Fibroblast of gingiva (primary cell): ENCODE measurements around the gene CHMP1A.
"Not testable (repeated sequence)": the region's sequence is repeated elsewhere in the genome, so short reads cannot be mapped to it uniquely, and the experiment has no call there.

Experiments
- DNase-seq: peaks from one replicate; pipeline ENCODE4 v3.0.0-alpha.2; 2011; ENCODE audit warnings: low read depth

Gene CHMP1A

DNA sequence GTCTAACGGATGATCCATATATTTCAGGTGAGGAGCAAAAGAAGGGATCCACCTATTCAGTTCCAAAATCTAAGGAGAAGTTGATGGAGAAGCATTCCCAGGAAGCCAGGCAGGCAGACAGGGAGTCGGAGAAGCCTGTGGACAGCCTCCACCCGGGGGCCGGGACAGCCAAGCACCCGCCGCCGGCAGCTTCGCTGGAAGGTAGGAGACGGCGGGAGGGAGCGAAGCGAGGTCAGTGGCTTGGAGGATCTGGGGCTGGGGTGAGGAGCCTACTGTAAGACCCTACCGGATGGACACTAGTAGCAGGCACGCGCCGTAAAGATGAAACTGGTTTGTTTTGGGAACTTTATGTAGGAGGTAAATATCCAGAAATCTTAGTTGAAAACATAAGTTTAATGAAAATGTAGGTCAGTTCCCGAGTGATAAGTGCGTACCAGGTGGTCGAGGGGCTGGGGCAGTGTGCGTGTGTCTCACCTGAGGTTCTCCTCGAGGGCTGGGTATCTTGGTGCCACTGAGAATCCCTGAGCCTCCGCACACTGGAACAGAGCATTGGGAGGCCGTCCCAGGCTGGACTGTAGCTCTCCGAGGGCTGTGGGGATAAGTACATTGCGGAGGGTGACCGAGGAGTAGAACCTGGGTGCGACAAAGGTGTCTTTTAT lies 842 bp upstream of the CHMP1A start:
- no peak for DNase-seq

DNA sequence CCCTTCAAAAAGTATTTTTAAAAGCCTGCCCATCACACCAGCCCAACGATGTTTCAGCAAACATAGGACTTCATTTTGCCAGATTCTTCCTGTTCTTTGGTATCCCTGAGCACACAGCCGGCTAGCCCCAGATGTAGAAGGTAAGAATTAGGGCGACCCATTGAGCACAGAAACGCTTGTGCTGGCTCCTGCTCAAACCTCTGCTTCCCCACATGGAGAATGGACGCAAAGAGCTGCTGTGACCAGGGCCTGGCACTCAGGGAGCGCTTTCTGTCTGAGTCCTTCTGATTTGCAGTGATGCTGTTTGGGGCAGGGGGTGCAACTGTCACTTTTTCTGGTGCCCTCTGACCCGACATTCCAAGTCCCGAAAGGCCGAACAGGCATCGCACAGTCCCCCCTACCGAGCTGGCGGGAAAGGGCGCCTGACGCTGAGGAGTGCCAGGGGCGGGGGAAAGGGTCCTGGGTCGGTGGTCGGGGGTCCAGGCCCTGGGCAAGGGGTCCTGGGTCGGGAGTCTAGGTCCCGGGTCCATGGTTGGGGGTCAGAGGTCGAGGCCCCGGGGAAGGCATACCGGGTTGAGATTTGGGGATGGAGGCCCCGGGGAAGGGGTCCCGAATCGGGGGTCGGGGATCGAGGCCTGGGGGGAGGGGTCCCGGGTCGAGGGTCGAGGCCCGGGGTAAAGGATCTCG lies 930 bp downstream of the CHMP1A start:
- DNase-seq: no peak

DNA sequence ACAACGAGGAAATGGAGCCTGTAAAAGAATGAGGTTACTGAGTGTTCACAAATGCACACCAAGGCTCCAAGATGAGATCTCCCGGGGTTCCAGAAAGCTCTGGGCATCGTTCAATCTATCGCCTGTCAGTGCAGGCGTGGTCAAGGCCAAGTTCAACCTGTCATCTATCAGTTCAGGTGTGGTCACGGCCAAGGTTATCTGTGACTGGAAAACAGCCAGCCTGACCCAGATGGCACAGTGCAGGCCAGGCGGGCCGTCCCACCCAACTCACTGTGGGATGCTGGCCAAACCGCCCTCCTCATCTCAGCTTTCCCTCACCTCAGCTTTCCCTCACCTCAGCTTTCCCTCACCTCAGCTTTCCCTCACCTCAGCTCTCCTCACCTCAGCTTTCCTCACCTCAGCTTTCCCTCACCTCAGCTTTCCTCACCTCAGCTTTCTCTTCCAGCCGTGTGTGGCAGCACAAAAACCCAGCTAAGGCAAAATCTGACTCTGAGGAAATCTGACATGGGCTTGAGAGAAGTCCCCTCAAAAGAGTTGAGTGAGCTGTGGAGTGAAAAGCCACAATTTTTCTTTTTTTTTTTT lies 2.4 kb downstream of the CHMP1A start:
- no peak for DNase-seq

DNA sequence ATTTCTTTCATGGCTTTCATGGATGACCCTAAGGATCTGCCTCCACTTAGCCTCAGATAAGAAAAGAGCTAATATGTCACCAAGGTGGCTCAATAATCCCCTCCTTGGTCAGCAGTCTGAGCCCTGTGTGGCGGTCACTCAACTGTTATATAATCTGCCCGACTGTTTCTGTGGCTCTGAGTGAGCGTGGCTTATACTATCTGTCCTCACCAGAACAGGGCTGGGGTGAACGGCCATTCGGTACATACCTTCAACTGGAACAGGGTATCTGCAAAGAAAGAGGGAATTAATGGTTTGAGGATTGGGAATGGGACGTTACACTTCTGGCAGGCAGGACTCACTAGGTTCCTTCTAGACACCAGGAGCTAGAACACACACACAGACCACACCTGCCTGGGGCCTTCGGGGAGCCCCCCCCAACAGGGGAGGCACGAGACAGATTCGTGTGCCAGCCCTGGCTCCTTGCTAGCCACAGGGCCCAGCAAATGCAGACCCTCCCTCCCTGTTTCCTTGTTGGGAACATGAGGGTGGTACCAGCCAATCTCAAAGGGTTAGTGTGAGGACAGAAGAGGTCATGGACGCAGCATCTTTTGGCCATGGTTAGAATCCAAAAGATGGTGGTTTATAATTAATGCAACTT lies 3.7 kb downstream of the CHMP1A start:
- no peak for DNase-seq

DNA sequence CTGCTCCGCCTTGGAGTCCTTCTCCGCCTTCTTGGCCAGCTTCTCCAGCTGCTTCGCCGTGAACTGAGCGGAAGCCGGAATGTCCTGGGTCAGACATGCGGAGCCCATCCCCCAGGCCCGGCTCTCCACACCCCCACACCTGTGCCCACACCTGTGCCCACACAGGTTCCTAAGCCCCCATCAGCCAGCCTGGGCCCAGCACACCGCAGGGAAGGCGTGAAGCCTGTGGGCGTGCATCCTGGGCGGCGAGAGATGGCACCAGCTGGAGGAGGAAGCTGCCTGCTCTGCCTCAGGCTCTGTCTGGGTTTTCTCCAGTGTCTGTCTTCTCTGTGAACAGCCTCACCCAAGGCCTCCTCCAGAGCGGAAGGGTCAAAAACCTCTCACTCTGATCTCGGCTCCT lies 5.9 kb downstream of the CHMP1A start:
- DNase-seq: no peak

DNA sequence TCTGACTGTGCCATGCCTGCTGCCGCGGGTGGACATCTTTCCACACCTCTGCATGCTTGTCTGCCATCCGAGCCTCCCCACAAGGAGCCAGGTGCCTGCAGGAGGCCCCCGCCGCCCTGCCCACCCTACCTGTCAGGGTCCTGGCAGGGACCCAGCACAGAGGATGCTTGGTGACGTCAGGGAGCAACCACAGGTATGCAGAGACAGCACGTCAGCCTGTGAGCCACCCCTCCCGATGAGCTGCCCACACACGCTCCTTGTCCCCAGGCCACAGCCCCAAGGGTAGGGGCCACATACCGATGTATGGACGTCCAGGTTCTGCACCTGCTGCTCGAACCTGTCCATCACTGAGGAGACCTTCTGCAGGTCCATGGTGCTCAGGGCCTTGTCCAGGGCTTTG lies 10.6 kb downstream of the CHMP1A start:
- DNase-seq: no peak

DNA sequence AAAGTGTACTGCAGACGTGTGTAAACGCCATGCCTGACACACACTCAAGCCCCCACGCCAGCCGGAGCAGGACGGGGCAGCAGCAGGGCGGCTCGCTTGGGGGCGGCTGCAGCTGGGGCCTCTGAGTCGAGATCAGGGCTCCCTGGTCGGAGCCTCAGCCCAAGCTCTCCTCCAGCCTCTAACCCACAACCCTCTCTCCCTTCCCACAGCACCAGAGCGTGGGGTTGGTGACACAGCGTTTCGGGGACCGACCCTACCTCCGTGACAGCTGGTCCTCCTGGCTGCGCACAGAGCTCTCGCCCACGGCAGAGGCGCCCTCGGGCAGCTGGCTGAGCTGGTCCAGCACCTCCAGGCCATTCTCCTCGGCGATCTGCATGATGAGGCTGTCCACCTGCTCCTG lies 11.2 kb downstream of the CHMP1A start:
- DNase-seq: no peak

DNA sequence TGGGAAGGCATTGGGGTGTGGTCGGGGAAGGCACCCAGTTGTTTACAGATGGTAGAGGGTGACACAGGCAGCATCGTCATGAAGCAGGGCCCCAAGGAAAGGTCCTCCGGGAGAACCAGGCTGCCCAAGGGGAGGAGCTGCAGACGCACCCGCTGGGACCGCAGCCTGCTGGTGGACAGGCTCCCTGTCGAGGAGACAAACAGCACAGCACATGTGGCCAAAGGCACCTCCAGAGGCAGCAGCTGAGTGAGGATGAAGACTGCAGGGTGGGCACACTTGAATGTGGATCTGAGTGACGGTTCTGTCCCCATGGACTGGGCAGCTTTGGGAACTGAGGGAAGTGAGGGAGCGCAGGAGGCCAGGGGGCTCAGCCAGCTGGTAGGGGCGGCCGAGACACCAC lies 12.4 kb downstream of the CHMP1A start:
- no peak for DNase-seq

DNA sequence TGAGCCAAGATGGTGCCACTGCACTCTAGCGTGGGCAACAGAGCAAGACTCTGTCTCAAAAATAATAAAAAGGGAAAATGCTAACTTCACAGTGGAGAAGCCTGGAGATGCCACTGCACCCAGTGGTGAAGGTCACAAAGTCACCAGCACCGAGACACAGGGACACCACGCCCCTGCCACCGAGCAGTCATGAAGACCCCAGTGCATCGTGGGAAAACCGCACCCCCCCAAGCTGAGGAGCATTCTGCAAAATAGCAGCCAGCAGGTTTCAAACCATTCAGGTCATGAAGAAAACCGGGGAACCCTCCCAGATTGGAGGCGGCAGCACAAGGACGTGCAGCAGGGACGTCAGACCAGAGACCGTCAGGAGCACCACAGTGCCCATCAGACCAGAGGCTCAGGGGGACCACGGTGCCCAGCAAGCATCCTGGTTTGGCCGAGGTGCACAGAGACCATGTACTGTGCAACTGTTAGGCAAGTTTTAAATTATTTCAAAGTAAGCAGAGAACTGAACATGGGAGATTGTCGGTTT lies 13.7 kb downstream of the CHMP1A start:
- no peak for DNase-seq

DNA sequence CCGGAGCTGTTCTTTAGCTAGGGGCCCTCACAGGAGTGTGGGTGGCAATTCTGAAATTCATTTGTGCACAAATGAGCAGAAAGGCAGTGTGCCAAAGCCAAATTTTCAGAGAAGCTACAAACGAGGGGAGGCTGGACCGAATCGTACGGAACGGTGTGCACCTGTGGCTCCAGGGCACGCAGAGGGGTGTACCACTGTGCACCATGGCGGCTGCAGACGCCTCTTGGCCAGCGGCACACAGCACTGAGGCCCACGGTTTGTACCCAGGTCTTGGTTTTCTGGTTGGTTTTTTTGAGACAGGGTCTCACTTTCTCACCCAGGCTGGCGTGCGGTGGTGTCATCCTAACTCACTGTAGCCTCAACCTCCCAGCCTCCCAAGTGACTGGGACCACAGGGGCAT lies 14.9 kb downstream of the CHMP1A start:
- DNase-seq: no peak

DNA sequence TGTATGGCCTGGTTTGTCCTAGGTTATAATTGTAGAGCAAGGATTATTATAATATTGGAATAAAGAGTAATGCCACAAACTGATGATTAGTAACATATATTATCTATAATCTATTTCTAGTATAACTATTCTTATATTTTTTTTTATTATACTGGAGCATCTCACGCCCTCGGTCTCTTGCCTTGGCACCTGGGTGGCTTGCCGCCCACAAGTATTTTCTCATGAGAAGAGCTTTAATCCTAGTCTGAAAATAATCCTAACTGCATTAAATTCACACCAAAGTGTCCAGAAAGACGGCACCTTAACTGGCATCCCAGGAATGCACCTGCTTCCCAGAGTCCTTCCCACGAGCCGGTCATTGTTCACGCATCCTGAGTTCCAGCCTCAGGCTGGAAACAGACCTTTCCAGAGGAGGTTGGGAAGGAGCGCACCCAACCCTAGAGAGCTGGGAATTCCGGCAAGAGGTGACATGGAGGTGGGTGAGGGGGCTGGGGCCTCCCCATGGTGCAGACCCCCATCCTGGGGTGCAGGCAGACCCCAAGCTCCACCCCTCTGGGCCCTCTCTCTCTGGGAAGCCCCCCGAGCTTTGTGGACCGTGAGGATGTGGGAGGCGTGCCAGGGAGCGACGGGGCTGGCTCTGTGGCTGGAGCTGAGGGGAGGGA lies 15.9 kb downstream of the CHMP1A start:
- DNase-seq: no peak

DNA sequence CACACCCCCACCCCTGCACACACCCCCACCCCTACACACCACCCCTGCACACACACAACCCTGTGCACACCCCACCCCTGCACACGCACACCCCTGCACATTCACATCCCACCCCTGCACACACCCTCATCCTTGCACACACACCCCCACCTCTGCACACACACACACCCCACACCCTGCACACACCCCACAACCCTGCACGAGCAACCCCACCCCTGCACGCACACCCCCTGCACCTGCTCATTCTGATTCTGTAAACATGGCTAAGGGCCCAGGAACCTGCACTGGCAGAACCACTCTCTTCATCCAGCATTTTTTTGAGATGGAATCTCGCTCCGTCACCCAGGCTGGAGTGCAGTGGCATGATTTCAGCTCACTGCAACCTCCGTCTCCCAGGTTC lies 18.1 kb downstream of the CHMP1A start:
- DNase-seq: no peak

DNA sequence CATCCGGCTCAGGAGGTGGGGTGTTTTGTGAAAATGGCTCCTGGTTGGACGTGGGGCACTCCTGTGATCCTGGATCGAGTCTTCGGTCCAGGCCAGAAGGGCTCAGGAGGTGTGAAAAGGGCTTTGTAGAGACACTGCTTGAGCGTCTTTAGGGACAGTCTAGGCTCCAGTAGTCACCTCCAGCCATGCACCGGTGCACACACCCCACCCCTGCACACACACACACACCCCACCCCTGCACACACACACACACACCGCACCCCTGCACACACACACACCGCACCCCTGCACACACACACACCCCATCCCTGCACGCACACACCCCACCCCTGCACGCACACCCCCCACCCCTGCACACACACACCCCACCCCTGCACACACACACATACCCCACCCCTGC lies 19.1 kb downstream of the CHMP1A start:
- no peak for DNase-seq

DNA sequence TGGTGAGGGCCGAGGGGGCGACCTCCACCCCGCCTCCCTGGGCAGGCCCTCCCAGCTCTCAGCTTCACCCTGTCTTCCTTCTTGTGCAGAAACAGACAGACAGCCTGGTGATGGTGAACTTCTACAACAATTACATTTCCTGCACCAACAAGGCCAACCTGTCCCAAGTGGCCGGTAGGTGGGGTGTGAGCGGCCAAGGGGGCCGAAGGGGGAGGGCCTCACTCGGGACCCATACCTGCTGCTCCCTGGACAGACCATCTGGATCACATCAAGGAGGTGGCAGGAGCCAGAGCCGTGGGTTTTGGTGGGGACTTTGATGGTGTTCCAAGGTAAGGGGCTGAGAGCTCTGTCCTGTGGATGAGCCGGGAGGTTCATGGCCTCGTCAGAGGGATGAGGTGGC lies 20.1 kb downstream of the CHMP1A start:
- DNase-seq: no peak

DNA sequence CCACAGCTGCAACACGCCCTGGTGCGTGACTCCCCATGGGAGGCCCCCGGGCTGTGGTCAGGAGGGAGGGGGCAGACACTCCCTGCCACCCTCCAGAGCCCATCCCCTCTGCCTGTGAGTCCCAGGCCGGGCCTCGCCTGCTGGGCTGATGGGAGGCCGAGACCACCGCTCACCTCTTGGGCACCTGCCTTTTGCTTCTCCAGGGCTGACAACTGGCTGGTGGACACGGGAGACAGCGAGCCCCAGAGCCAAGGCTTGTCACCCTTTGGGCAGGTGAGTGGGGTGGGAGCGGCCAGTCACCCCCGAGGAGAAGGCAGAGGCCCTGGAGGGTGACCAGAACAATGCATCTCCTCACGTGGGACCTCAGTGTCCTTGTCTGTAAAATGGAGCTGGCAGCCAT lies 20.8 kb downstream of the CHMP1A start:
- no peak for DNase-seq

DNA sequence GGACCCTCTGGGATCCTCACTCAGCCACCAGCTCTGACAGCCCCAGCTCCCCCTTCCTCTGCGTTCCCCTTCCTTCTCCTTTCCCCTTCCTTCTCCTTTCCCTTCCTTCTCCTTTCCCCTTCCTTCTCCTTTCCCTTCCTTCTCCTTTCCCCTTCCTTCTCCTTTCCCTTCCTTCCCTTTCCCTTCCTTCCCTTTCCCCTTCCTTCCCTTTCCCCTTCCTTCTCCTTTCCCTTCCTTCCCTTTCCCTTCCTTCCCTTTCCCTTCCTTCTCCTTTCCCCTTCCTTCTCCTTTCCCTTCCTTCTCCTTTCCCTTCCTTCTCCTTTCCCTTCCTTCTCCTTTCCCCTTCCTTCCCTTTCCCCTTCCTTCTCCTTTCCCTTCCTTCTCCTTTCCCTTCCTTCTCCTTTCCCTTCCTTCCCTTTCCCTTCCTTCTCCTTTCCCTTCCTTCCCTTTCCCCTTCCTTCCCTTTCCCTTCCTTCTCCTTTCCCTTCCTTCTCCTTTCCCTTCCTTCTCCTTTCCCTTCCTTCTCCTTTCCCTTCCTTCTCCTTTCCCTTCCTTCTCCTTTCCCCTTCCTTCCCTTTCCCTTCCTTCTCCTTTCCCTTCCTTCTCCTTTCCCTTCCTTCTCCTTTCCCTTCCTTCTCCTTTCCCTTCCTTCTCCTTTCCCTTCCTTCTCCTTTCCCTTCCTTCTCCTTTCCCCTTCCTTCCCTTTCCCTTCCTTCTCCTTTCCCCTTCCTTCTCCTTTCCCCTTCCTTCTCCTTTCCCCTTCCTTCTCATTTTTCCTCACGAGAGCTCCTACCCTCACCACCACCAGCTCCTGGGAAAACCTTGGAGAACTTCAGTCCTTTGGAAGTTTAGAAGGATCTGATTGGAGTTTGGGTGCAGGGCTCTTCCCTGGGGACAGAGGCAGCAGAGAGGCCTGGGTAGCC lies 22.8 kb downstream of the CHMP1A start:
- not testable (repeated sequence) for DNase-seq

DNA sequence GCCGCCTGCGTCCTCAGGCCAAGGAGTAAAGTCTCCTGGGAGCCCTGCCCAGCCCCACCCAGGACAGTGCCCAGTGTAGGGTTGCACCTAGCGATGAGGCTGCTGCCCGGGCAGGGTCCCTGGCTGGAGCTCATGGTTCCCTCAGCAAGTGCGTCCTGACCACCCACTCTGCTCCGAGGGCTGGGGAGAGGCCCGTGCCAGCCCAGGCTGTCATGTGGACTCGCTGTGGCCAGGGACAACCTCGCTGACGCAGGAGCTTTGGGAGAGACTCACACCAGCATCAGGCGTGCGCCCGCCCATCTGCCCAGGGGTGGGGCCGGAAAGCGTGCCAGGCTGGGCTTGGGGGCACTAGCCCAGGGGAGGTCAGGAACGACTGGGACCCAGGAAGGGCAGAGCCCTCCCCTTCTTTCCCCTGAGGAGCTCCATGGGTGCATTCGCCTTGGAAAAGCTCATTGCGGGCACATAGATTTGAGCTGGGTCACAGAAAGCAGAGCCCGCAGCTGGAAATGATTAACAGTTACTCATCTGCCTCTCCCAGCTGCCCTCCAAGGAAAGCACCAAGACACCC lies 24.4 kb downstream of the CHMP1A start:
- DNase-seq: peak; percentile 89

DNA sequence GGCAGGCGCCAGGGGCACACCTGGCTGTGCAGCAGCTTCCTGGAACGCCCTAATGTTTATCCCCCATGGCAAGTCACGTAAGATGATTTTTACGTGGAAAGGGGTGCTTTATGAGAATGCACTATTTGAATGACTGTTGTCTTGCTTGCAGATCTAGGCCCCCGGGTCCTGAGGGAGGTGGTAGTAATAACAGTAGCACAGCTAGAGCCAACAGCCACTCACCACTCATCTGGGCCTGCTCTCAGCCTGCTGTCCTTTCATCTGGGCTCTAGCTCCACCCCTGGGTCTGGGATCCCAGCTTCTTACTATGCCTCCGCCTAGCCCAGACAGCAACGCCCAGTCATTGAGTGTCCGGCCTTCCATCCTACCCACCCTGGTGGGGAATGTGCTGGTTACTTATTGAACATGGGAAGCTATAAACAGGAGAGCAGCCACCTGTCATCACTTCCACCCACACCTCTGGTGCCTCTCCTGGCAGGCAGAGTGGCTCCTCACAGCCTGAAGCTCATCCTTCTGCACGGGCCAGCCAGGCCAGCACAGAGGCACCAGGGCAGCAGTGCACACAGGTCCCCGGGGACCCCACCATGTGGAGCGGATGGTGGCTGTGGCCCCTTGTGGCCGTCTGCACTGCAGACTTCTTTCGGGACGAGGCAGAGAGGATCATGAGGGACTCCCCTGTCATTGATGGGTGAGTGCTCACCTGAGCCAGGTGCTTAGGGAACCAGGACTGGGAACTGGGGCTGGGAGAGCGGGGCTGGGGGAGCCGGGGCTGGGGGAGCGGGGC lies 27.5 kb downstream of the CHMP1A start:
- DNase-seq: no peak

DNA sequence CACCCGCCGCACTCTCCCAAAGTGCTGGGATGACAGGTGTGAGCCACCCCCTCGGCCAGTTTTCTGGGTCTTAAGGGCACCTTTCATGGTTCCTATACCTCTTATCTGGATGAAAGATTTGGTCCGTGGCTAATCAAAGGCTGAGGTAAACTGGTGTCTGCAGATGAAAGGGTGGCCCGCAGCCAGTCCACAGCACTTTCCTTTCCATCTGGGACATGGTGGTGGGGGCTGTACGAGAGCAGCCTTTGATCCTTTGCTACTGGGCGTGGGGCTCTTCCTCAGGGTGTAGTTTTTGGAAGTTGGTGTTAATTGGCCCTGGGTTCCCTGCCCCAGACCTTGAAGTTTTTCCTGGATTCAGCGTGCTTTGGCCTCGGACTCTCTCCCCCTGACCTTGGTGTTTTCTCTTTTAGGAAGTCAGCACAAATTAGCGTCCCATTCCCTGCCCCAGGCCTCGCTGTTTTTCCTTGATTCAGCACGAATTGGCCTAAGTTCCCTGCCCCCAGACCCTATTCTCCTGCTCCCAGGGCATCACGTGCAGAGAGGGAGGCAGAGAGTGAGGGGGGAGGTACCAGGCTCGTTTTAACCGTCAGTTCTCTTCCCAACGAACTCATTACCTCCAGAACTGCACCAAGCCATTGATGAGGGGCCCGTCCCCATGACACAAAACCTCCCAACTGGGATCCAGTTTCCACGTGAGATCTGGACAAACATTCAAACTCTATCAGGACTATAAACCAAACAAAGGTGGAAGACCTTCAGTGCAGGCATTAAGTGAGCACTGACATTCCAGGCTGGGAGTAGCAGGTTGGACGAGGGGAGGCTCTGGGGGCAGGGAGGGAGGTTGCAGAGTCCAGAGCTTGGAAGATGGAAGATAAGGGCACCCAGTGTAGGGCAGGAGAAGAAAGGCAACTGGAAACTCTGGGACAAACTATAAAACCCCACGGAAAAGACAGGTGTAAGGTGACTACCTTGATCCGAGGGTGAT lies 32.4 kb downstream of the CHMP1A start:
- DNase-seq: no peak
